WTC11 (cell line): ENCODE data around the gene CHMP1B. TPM values are rescaled to one million over a fixed set of nuclear protein-coding genes. Genes with fewer than 3 reads are reported as not detected.
A peak's percentile ranks its signal among the peaks of the same experiment; 100 is the strongest.

Experiments used
- ATAC-seq: fragments of 200-7000 bp; cut with Tn5 transposase; 2 replicates; pipeline ENCODE4 v1.10.0; 2021; ENCODE audit warnings: mild to moderate bottlenecking, moderate library complexity
- CTCF ChIA-PET: fragments of 300-600 bp; sonication (Branson Sonifier 250); formaldehyde crosslinking; loops from one replicate; lab custom pipeline; 2021; ENCODE audit warnings: antibody characterized with exemption; lab: Charles Lee
- POLR2A ChIA-PET: fragments of 350-600 bp; sonication (Branson Sonifier 250); formaldehyde crosslinking; loops from one replicate; lab custom pipeline; 2021; ENCODE audit warnings: antibody characterized with exemption; lab: Charles Lee
- DNase-seq: peaks from one replicate; pipeline ENCODE4 v3.0.0; 2021; ENCODE audit warnings: low spot score
- H3K27ac Mint-ChIP-seq: 2 replicates; pipeline ENCODE4 v1.8.0; 2021; ENCODE audit warnings: mixed read lengths
- H3K27me3 Mint-ChIP-seq: 2 replicates; pipeline ENCODE4 v1.8.0; 2021; ENCODE audit warnings: low read depth, mild to moderate bottlenecking, moderate library complexity, mixed read lengths
- H3K36me3 Mint-ChIP-seq: 2 replicates; pipeline ENCODE4 v1.8.0; 2021; ENCODE audit warnings: mixed read lengths
- H3K4me1 Mint-ChIP-seq: 2 replicates; pipeline ENCODE4 v1.8.0; 2022; ENCODE audit warnings: mixed read lengths
- H3K4me3 Mint-ChIP-seq: 2 replicates; pipeline ENCODE4 v1.8.0; 2021; ENCODE audit warnings: mild to moderate bottlenecking, moderate library complexity, mixed read lengths
- H3K9me3 Mint-ChIP-seq: 2 replicates; pipeline ENCODE4 v1.8.0; 2021; ENCODE audit warnings: mixed read lengths
- CREM ChIP-seq: sonication (generic); formaldehyde crosslinking; IDR thresholded peaks from 2 replicates; pipeline ENCODE4 v1.8.1; 2022; ENCODE audit warnings: mild to moderate bottlenecking, missing genetic modification reagents, moderate library complexity
- ELF4 ChIP-seq: sonication (generic); formaldehyde crosslinking; IDR thresholded peaks from 2 replicates; pipeline ENCODE4 v1.8.1; 2022; ENCODE audit warnings: low read depth, mild to moderate bottlenecking, moderate library complexity, missing genetic modification reagents
- FOXK1 ChIP-seq: sonication (generic); formaldehyde crosslinking; IDR thresholded peaks from 2 replicates; pipeline ENCODE4 v1.8.0; 2022; ENCODE audit warnings: mild to moderate bottlenecking, moderate library complexity, missing genetic modification reagents
- GABPB1 ChIP-seq: sonication (generic); formaldehyde crosslinking; IDR thresholded peaks from 2 replicates; pipeline ENCODE4 v1.8.1; 2023; ENCODE audit warnings: mild to moderate bottlenecking, missing genetic modification reagents
- MYBL2 ChIP-seq: sonication (generic); formaldehyde crosslinking; IDR thresholded peaks from 2 replicates; pipeline ENCODE4 v1.8.1; 2023; ENCODE audit warnings: mild to moderate bottlenecking, moderate library complexity, missing genetic modification reagents
- NFE2L1 ChIP-seq: sonication (generic); formaldehyde crosslinking; IDR thresholded peaks from 2 replicates; pipeline ENCODE4 v1.8.1; 2023; ENCODE audit warnings: missing genetic modification reagents
- RORB ChIP-seq: fragments of 250-450 bp; sonication (Bioruptor Pico); IDR thresholded peaks from 2 replicates; pipeline ENCODE4 v1.9.0; 2021; ENCODE audit warnings: mild to moderate bottlenecking
- SMAD4 ChIP-seq: sonication (generic); formaldehyde crosslinking; IDR thresholded peaks from 2 replicates; pipeline ENCODE4 v1.8.0; 2022; ENCODE audit warnings: mild to moderate bottlenecking, missing genetic modification reagents
- TEAD4 ChIP-seq: sonication (generic); formaldehyde crosslinking; IDR thresholded peaks from 2 replicates; pipeline ENCODE4 v1.8.0; 2022; ENCODE audit warnings: mild to moderate bottlenecking, missing genetic modification reagents
- ZBTB21 ChIP-seq: sonication (generic); formaldehyde crosslinking; IDR thresholded peaks from 2 replicates; pipeline ENCODE4 v1.8.1; 2023; ENCODE audit warnings: mild to moderate bottlenecking, missing genetic modification reagents, borderline replicate concordance
- total RNA-seq: library from RNA; stranded (reverse); gene quantifications from 3 replicates; pipeline ENCODE4 v1.2.3, GENCODE V29; 2021
- TF ChIP-seq, protein P1 (sequence below): sonication (generic); formaldehyde crosslinking; IDR thresholded peaks from 2 replicates; pipeline ENCODE4 v1.8.0; 2022; ENCODE audit warnings: mild to moderate bottlenecking, missing genetic modification reagents
- TF ChIP-seq, protein P2 (sequence below): sonication (generic); formaldehyde crosslinking; IDR thresholded peaks from 2 replicates; pipeline ENCODE4 v1.8.0; 2022; ENCODE audit warnings: mild to moderate bottlenecking, missing genetic modification reagents
- TF ChIP-seq, protein P3 (sequence below): sonication (generic); formaldehyde crosslinking; conservative IDR thresholded peaks from 2 replicates; pipeline ENCODE4 v1.8.1; 2023; ENCODE audit warnings: mild to moderate bottlenecking, low read depth, missing genetic modification reagents, moderate library complexity
- TF ChIP-seq, protein P4 (sequence below): sonication (generic); formaldehyde crosslinking; IDR thresholded peaks from 2 replicates; pipeline ENCODE4 v1.8.1; 2023; ENCODE audit warnings: mild to moderate bottlenecking, missing genetic modification reagents
- TF ChIP-seq, protein P5 (sequence below): sonication (generic); formaldehyde crosslinking; IDR thresholded peaks from 2 replicates; pipeline ENCODE4 v1.8.1; 2022; ENCODE audit warnings: mild to moderate bottlenecking, missing genetic modification reagents, moderate library complexity, borderline replicate concordance
- TF ChIP-seq, protein P6 (sequence below): sonication (generic); formaldehyde crosslinking; IDR thresholded peaks from 2 replicates; pipeline ENCODE4 v1.8.1; 2022; ENCODE audit warnings: missing genetic modification reagents, borderline replicate concordance
- TF ChIP-seq, protein P7 (sequence below): fragments of 250-450 bp; sonication (Bioruptor Pico); IDR thresholded peaks from 2 replicates; pipeline ENCODE4 v1.9.0; 2021; ENCODE audit warnings: moderate library complexity, mild to moderate bottlenecking, inconsistent platforms, borderline replicate concordance
- TF ChIP-seq, protein P8 (sequence below): sonication (generic); formaldehyde crosslinking; IDR thresholded peaks from 2 replicates; pipeline ENCODE4 v1.8.1; 2023; ENCODE audit warnings: mild to moderate bottlenecking, missing genetic modification reagents

Gene CHMP1B
- total RNA-seq, 1 experiment from 2014 or later = 37.2 TPM

DNA sequence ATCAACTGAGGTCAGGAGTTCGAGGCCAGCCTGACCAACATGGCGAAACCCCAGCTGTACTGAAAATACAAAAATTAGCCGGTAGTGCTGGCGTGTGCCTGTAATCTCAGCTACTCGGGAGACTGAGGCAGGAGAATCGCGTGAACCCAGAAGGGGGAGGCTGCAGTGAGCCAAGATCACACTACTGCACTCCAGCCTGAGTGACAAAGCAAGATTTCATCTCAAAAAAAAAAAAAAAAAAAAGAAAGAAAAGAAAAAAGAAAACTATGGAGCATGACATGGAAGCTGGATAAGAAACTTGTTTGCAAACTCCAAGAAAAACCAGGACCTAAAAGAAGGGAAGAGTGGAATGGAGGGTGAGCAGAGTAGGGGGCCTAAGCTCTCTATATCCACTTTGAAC is 1.9 kb upstream of the CHMP1B start:
- Mint-ChIP-seq H3K27me3 (no peaks in the 10 kb centered on the region), H3K4me3 (no peak overlapping the region), H3K36me3 (peaks cover 2% of the 10 kb centered on the region; the same call in 1 of the 2 replicates), H3K4me1 (peaks cover 26% of the 10 kb centered on the region), H3K9me3 (no peaks in the 10 kb centered on the region), H3K27ac (no peak overlapping the region)
- TF ChIP-seq, protein P1, sequence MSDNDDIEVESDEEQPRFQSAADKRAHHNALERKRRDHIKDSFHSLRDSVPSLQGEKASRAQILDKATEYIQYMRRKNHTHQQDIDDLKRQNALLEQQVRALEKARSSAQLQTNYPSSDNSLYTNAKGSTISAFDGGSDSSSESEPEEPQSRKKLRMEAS (CRISPR knock-in tag) = no peak
- no peak for TF ChIP-seq ELF4 (CRISPR knock-in tag)
- TF ChIP-seq, protein P2, sequence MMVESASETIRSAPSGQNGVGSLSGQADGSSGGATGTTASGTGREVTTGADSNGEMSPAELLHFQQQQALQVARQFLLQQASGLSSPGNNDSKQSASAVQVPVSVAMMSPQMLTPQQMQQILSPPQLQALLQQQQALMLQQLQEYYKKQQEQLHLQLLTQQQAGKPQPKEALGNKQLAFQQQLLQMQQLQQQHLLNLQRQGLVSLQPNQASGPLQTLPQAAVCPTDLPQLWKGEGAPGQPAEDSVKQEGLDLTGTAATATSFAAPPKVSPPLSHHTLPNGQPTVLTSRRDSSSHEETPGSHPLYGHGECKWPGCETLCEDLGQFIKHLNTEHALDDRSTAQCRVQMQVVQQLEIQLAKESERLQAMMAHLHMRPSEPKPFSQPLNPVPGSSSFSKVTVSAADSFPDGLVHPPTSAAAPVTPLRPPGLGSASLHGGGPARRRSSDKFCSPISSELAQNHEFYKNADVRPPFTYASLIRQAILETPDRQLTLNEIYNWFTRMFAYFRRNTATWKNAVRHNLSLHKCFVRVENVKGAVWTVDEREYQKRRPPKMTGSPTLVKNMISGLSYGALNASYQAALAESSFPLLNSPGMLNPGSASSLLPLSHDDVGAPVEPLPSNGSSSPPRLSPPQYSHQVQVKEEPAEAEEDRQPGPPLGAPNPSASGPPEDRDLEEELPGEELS = no peak
- TF ChIP-seq, protein P3, sequence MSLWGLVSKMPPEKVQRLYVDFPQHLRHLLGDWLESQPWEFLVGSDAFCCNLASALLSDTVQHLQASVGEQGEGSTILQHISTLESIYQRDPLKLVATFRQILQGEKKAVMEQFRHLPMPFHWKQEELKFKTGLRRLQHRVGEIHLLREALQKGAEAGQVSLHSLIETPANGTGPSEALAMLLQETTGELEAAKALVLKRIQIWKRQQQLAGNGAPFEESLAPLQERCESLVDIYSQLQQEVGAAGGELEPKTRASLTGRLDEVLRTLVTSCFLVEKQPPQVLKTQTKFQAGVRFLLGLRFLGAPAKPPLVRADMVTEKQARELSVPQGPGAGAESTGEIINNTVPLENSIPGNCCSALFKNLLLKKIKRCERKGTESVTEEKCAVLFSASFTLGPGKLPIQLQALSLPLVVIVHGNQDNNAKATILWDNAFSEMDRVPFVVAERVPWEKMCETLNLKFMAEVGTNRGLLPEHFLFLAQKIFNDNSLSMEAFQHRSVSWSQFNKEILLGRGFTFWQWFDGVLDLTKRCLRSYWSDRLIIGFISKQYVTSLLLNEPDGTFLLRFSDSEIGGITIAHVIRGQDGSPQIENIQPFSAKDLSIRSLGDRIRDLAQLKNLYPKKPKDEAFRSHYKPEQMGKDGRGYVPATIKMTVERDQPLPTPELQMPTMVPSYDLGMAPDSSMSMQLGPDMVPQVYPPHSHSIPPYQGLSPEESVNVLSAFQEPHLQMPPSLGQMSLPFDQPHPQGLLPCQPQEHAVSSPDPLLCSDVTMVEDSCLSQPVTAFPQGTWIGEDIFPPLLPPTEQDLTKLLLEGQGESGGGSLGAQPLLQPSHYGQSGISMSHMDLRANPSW (CRISPR knock-in tag) = no peak
- DNase-seq (no peak), ATAC-seq (no peak)
- ChIA-PET CTCF (interaction anchor here (0.7 to 1.6 kb wide), 4 partner anchors 20 to 194 kb away, joined by 3 to 5 read pairs (median 4); partner anchors contain the start of gene IMPA2), POLR2A (interaction anchor here (0.7 kb wide), 1 partner anchor 9 kb away, joined by 3 read pairs; no protein-coding TSS in a partner anchor)

DNA sequence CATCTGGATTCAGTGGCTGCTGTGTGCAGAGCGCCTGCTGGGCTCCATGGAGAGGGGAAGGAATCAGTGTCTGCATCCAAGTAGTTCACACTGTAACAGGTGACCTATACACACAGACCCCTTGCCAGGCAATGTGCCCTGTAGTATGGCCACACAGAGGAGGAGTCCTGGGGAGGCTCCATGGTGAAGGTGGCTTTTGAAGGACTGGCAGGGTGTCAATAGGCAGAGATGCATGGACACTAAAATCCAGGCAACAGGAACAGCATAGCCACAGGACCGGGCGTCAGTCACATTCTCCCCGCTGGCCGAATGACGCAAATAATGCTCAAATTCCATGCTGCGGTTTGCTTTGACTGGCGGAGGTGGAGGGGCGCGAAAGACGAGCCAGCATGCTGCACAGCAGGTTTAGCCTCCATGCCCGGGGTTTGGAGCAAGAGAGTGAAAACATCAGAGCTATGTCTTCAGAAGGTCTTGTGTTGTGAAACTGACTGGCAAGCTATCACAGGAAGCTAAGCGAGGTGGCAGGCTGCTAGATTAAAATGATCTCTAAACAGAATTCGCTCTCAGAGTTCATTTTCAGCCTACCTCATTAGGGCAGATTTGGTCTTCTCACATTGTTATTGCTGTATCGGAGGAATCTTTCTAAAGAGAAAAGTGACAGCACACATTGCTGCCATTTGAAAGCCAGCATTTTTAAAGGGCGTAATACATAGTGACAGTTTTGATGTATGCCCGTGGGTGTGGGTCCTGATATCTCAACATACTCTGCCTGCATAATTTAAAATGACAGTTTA is 1.2 kb upstream of the CHMP1B start:
- no peak for DNase-seq
- Mint-ChIP-seq H3K27ac (peak overlapping the region; percentile 95), H3K27me3 (no peaks in the 10 kb centered on the region), H3K4me3 (peak overlapping the region; percentile 100), H3K4me1 (peaks cover 26% of the 10 kb centered on the region), H3K9me3 (no peaks in the 10 kb centered on the region), H3K36me3 (peaks cover 2% of the 10 kb centered on the region; the same call in 1 of the 2 replicates)
- peak; percentile 16; the same call in 1 of the 2 replicates for ATAC-seq
- POLR2A ChIA-PET = interaction anchor here (0.7 kb wide), 1 partner anchor 9 kb away, joined by 3 read pairs; no protein-coding TSS in a partner anchor
- CTCF ChIA-PET = interaction anchor here (1.0 to 1.6 kb wide), 3 partner anchors 131 to 195 kb away, joined by 3 to 5 read pairs (median 4); partner anchors contain the start of gene IMPA2
- TF ChIP-seq GABPB1 (CRISPR knock-in tag) = peak; percentile 71; the same call in 1 of the 2 replicates
- TF ChIP-seq, protein P4, sequence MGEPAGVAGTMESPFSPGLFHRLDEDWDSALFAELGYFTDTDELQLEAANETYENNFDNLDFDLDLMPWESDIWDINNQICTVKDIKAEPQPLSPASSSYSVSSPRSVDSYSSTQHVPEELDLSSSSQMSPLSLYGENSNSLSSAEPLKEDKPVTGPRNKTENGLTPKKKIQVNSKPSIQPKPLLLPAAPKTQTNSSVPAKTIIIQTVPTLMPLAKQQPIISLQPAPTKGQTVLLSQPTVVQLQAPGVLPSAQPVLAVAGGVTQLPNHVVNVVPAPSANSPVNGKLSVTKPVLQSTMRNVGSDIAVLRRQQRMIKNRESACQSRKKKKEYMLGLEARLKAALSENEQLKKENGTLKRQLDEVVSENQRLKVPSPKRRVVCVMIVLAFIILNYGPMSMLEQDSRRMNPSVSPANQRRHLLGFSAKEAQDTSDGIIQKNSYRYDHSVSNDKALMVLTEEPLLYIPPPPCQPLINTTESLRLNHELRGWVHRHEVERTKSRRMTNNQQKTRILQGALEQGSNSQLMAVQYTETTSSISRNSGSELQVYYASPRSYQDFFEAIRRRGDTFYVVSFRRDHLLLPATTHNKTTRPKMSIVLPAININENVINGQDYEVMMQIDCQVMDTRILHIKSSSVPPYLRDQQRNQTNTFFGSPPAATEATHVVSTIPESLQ (CRISPR knock-in tag) = no peak

DNA sequence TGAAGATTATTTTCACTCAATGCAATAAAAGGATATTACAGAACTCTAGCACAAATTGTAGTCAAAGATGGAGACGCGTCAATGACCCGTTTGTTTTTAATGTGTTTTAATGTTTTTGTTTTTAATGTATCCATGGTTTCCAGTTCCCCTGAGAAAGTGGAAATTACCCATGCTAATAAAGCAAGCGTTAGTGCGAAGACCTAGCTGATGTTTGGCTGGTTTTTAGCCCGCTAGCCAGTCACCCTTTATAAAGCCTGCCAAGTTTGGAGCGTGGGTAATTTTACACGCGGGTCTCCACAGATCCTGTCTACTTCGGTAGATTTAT is 430 bp upstream of the CHMP1B start:
- Mint-ChIP-seq H3K27me3 (no peaks in the 10 kb centered on the region), H3K4me3 (peak overlapping the region; percentile 100), H3K27ac (peak overlapping the region; percentile 95), H3K4me1 (peaks cover 26% of the 10 kb centered on the region), H3K9me3 (no peaks in the 10 kb centered on the region), H3K36me3 (peaks cover 2% of the 10 kb centered on the region; the same call in 1 of the 2 replicates)
- CTCF ChIA-PET = no interaction called here
- POLR2A ChIA-PET = no interaction called here
- ATAC-seq (no peak), DNase-seq (no peak)
- TF ChIP-seq TEAD4 = no peak
- TF ChIP-seq, protein P5, sequence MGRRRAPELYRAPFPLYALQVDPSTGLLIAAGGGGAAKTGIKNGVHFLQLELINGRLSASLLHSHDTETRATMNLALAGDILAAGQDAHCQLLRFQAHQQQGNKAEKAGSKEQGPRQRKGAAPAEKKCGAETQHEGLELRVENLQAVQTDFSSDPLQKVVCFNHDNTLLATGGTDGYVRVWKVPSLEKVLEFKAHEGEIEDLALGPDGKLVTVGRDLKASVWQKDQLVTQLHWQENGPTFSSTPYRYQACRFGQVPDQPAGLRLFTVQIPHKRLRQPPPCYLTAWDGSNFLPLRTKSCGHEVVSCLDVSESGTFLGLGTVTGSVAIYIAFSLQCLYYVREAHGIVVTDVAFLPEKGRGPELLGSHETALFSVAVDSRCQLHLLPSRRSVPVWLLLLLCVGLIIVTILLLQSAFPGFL = no peak
- no peak for TF ChIP-seq MYBL2 (CRISPR knock-in tag)
- no peak for TF ChIP-seq CREM
- TF ChIP-seq SMAD4 (CRISPR knock-in tag) = no peak
- TF ChIP-seq, protein P6, sequence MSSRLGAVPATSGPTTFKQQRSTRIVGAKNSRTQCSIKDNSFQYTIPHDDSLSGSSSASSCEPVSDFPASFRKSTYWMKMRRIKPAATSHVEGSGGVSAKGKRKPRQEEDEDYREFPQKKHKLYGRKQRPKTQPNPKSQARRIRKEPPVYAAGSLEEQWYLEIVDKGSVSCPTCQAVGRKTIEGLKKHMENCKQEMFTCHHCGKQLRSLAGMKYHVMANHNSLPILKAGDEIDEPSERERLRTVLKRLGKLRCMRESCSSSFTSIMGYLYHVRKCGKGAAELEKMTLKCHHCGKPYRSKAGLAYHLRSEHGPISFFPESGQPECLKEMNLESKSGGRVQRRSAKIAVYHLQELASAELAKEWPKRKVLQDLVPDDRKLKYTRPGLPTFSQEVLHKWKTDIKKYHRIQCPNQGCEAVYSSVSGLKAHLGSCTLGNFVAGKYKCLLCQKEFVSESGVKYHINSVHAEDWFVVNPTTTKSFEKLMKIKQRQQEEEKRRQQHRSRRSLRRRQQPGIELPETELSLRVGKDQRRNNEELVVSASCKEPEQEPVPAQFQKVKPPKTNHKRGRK = no peak
- no peak for TF ChIP-seq ZBTB21 (CRISPR knock-in tag)
- no peak for TF ChIP-seq RORB (CRISPR knock-in tag)
- TF ChIP-seq, protein P7, sequence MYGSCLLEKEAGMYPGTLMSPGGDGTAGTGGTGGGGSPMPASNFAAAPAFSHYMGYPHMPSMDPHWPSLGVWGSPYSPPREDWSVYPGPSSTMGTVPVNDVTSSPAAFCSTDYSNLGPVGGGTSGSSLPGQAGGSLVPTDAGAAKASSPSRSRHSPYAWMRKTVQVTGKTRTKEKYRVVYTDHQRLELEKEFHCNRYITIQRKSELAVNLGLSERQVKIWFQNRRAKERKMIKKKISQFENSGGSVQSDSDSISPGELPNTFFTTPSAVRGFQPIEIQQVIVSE (CRISPR knock-in tag) = no peak
- TF ChIP-seq FOXK1 (CRISPR knock-in tag) = no peak
- TF ChIP-seq, protein P8, sequence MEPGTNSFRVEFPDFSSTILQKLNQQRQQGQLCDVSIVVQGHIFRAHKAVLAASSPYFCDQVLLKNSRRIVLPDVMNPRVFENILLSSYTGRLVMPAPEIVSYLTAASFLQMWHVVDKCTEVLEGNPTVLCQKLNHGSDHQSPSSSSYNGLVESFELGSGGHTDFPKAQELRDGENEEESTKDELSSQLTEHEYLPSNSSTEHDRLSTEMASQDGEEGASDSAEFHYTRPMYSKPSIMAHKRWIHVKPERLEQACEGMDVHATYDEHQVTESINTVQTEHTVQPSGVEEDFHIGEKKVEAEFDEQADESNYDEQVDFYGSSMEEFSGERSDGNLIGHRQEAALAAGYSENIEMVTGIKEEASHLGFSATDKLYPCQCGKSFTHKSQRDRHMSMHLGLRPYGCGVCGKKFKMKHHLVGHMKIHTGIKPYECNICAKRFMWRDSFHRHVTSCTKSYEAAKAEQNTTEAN = no peak
- no peak for TF ChIP-seq NFE2L1 (CRISPR knock-in tag)
